Measurements from ENCODE around the gene ZC3HAV1. TPM values are rescaled to one million over a fixed set of nuclear protein-coding genes. Genes with fewer than 3 reads are reported as not detected.
A peak's percentile ranks its signal among the peaks of the same experiment; 100 is the strongest.

The ZC3HAV1 gene
- polyA plus RNA-seq, 1 donor (not counting 4 experiments of a cell fraction or from before 2014, with no cell fraction given), result 31.7 TPM

GRCh38 chr7:139018910-139019309, 90.6 kb downstream of the ZC3HAV1 start:
- no peak overlapping the region for H3K4me3 ChIP-seq (ENCODE audit: control insufficient read depth in 2 of 3, extremely low read depth in 1 of 3, insufficient read depth in 2 of 3, low read depth in 1 of 3, low read length in 3 of 3)
- no peaks in the 10 kb centered on the region for H4K20me1 ChIP-seq (ENCODE audit: control insufficient read depth, extremely low read depth, insufficient read depth, low read length)
- no peaks in the 10 kb centered on the region for H3K9me3 ChIP-seq (ENCODE audit: control insufficient read depth, low read depth, low read length)
- no peak for FAIRE-seq
- no peak overlapping the region for H2AFZ ChIP-seq (ENCODE audit: control insufficient read depth, low read length)
- no peak overlapping the region for H3K4me2 ChIP-seq (ENCODE audit: control insufficient read depth, extremely low read depth, insufficient read depth, low read depth, low read length)
- H3K4me1 ChIP-seq (ENCODE audit: control insufficient read depth, extremely low read depth, insufficient read depth, low read length), result no peaks in the 10 kb centered on the region
- H3K27me3 ChIP-seq (ENCODE audit: control insufficient read depth, extremely low read depth, insufficient read depth, low read length), result no peaks in the 10 kb centered on the region
- no peak for DNase-seq (ENCODE audit: low read depth, low spot score)
- H3K79me2 ChIP-seq (ENCODE audit: control insufficient read depth, insufficient read depth, low read length), result no peaks in the 10 kb centered on the region
- dilution Hi-C loops (cut with MboI; ENCODE audit: extremely low pct_ligation_motif_present, low sequenced_read_pairs), result no loop called here
- no peak overlapping the region for H3K27ac ChIP-seq (ENCODE audit: control insufficient read depth, insufficient read depth, low read length)
- peaks cover 6% of the 10 kb centered on the region in 2 experiments for H3K36me3 ChIP-seq (ENCODE audit: control insufficient read depth in 2 of 2, extremely low read depth in 1 of 2, insufficient read depth in 2 of 2, low read length in 2 of 2)
- H3K9ac ChIP-seq (ENCODE audit: control insufficient read depth, extremely low read depth, insufficient read depth, low read length), result no peak overlapping the region
- TF ChIP-seq CTCF (optimal IDR thresholded peaks at IDR 0.05 in 1 of 3, IDR thresholded peaks at IDR 0.05 in 1 of 3, conservative IDR thresholded peaks at IDR 0.05 in 1 of 3; ENCODE audit: extremely low read depth in 1 of 3, insufficient read depth in 2 of 3, low read length in 3 of 3), result no peak
- TF ChIP-seq EZH2 (IDR thresholded peaks at IDR 0.05; ENCODE audit: low read length), result no peak
- no peaks in the 10 kb centered on the region for H3K9me1 ChIP-seq (ENCODE audit: control insufficient read depth, extremely low read depth, insufficient read depth, low read length)

- no peak for DNase-seq (ENCODE audit: low read depth, low spot score)
- FAIRE-seq, result peak; percentile 80
Measured at GRCh38 chr7:139016931-139017511, 92.5 kb downstream of the ZC3HAV1 start.

More at GRCh38 chr7:139016931-139017511, 92.5 kb downstream of the ZC3HAV1 start:
- Histone ChIP-seq H3K9ac (ENCODE audit: control insufficient read depth, extremely low read depth, insufficient read depth, low read length) (no peak overlapping the region), H3K79me2 (ENCODE audit: control insufficient read depth, insufficient read depth, low read length) (no peaks in the 10 kb centered on the region), H3K4me1 (ENCODE audit: control insufficient read depth, extremely low read depth, insufficient read depth, low read length) (no peaks in the 10 kb centered on the region), H3K4me2 (ENCODE audit: control insufficient read depth, extremely low read depth, insufficient read depth, low read depth, low read length) (no peak overlapping the region), H4K20me1 (ENCODE audit: control insufficient read depth, extremely low read depth, insufficient read depth, low read length) (no peaks in the 10 kb centered on the region), H2AFZ (ENCODE audit: control insufficient read depth, low read length) (no peak overlapping the region), H3K27ac (ENCODE audit: control insufficient read depth, insufficient read depth, low read length) (no peak overlapping the region), H3K36me3 (ENCODE audit: control insufficient read depth in 2 of 2, extremely low read depth in 1 of 2, insufficient read depth in 2 of 2, low read length in 2 of 2) (peaks cover 0 to 3% of the 10 kb centered on the region in 2 experiments), H3K27me3 (ENCODE audit: control insufficient read depth, extremely low read depth, insufficient read depth, low read length) (no peaks in the 10 kb centered on the region), H3K9me1 (ENCODE audit: control insufficient read depth, extremely low read depth, insufficient read depth, low read length) (no peaks in the 10 kb centered on the region), H3K9me3 (ENCODE audit: control insufficient read depth, low read depth, low read length) (no peaks in the 10 kb centered on the region), H3K4me3 (ENCODE audit: control insufficient read depth in 2 of 3, extremely low read depth in 1 of 3, insufficient read depth in 2 of 3, low read depth in 1 of 3, low read length in 3 of 3) (no peak overlapping the region)
- TF ChIP-seq EZH2 (IDR thresholded peaks at IDR 0.05; ENCODE audit: low read length), result no peak
- peak; percentile 71 to 82 (median 75) for TF ChIP-seq CTCF (optimal IDR thresholded peaks at IDR 0.05 in 1 of 3, IDR thresholded peaks at IDR 0.05 in 1 of 3, conservative IDR thresholded peaks at IDR 0.05 in 1 of 3; ENCODE audit: extremely low read depth in 1 of 3, insufficient read depth in 2 of 3, low read length in 3 of 3)
- dilution Hi-C loops (cut with MboI; ENCODE audit: extremely low pct_ligation_motif_present, low sequenced_read_pairs), result no loop called here
